HuH-7 (cell line): Measurements from ENCODE around the gene YPEL3.
"Not testable (repeated sequence)": the region's sequence is repeated elsewhere in the genome, so short reads cannot be mapped to it uniquely, and the experiment has no call there.

Source experiments
- DNase-seq: peaks from one replicate; pipeline ENCODE4 v3.0.0; 2011; ENCODE audit warnings: low spot score

The YPEL3 gene, protein sequence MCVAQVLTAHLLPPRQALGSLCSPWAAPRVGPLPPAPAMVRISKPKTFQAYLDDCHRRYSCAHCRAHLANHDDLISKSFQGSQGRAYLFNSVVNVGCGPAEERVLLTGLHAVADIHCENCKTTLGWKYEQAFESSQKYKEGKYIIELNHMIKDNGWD

DNA sequence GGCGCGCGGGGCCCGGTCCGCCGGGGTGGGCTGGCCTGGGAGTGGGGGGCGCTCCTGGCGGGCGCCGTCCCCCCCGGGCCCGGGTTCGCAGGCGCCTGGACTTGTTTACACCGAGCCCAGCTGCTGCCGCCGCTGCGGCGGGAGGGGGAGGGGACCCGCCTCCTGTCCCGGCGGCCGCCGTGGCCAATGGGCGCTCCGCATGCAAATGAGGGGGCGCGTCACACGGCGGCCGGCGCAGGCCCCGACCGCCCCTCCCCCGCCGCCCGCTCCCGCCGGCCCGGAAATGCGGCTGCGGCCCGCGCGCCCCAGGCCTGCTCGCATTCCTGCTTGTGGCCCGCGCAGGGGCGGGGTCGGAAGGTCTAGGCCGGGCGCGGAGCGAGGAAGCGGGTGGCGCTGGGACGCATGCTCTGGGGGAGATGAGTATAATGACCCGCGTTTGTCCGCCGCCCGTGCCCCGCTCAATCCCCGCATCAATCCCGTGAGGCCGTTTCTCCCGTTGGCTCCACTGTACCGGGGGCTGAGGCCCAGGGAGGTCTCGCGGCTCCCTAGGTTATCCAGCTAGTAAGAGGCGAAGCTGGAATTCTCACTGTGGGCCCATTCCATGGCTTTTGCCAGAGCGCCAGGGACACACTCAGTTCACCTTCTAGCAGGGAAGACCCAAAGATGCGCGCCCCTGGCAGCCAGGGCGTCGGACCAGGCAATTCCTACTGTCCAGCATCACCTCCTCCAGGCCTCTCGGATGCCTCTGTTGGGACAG, at the start of gene YPEL3:
Gene YPEL3, minus strand, starts transcription at position 109 of the 757 bp plus-strand sequence. CDS start 731 bp downstream, outside the sequence.
- peak; percentile 93 for DNase-seq

DNA sequence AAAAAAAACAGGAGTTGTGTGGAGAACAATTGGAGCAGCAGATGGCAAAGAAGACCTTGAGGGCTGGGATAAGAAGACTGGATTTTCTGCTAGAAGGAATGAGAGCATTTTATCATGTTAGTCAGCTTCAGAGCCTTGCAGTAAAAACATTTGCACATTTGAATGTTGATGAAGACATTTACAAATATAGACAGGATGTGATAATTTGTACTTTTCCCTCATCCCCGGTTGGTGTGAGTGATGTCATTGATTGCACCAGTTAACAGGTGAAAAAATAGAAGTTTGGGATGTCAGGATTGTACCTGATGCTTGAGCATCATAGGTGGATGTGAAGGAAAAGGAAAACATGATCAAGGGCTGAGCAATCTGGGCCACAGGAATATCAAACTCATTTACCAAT, 49.6 kb upstream of the YPEL3 start:
- no peak for DNase-seq

DNA sequence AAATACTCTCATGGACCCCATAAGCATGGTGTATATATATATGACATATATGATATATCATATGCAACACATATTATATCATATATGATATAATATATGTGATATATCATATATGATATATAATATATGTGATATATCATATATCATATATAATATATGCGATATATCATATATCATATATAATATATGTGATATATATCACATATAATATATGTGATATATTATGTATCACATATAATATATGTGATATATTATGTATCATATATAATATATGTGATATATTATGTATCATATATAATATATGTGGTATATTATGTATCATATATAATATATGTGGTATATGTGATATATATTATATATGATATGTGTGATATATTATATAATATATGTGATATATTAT, 48.9 kb upstream of the YPEL3 start:
- no peak for DNase-seq

DNA sequence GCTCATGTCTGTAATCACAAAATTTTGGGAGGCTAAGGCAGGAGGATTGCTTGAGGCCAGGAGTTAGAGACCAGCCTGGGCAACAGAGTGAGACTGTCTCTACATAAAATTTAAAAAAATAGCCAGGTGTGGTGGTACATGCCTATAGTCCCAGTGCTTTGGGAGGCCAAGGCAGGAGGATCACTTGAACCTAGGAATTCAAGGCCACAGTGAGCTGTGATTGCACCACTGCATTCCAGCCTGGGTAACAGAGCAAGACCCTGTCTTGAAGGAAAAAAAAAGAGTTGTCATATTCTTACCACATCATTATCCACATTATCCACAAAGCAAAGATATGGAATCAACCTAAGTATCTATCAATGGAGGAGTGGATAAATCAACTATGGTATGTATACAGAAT, 48.0 kb upstream of the YPEL3 start:
- no peak for DNase-seq

DNA sequence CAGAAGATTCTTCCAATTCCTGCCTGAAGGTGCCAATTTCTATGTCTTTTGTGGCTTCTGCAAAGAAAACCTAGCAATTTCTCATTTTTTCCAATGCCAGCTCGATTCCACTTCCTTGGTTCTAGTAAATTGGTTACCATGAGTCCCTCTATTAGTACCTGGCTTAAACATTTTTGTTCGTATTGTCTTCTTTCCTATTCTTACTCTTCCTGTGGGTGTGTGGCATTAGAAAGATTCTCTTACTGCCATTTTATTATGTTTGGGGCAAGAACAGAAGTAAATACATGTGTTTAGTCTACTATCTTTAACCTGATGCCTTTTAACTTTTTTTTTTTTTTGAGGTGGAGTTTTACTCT, 47.3 kb upstream of the YPEL3 start:
- DNase-seq, result no peak

DNA sequence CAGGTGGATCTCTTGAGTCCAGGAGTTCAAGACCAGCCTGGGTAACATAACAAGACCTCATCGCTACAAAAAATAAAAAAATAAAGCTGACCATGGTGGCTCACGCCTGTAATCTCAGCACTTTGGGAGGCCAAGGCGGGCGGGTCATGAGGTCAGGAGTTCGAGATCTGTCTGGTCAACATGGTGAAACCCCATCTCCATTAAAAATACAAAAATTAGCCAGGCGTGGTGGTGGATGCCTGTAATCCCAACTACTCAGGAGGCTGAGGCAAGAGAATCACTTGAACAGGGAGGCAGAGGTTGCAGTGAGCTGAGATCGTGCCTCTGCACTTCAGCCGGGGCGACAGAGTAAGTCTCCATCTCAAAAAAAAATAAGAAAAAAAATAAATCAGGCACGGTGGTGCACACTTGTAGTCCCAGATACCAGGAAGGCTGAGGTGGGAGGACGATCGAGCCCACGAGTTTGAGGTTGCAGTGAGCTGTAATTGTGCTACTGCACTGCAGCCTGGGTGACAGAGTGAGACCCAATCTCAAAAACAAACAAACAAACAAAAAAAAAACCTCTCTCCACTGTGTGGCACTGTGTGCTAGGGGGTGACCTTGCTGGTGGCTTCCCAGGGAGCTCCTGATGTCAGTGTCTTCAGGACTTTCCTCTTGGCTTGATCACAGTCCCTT, 46.8 kb upstream of the YPEL3 start:
- DNase-seq, result no peak

DNA sequence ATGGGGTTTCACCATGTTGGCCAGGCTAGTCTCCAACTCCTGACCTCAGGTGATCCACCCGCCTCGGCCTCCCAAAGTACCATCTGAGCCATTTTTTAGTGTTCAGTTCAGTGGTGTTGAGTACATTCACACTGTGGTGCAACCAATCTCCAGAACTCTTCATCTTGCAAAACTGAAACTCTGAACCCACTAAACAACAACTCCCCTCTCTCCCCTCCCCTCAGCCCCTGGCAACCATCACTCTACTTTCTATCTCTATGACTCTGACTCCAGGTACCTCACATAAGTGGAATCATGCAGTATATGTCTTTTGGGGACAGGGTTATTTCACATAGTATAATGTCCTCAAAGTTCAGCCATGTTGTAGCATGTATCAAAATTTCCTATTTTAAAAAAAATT, 45.7 kb upstream of the YPEL3 start:
- no peak for DNase-seq

DNA sequence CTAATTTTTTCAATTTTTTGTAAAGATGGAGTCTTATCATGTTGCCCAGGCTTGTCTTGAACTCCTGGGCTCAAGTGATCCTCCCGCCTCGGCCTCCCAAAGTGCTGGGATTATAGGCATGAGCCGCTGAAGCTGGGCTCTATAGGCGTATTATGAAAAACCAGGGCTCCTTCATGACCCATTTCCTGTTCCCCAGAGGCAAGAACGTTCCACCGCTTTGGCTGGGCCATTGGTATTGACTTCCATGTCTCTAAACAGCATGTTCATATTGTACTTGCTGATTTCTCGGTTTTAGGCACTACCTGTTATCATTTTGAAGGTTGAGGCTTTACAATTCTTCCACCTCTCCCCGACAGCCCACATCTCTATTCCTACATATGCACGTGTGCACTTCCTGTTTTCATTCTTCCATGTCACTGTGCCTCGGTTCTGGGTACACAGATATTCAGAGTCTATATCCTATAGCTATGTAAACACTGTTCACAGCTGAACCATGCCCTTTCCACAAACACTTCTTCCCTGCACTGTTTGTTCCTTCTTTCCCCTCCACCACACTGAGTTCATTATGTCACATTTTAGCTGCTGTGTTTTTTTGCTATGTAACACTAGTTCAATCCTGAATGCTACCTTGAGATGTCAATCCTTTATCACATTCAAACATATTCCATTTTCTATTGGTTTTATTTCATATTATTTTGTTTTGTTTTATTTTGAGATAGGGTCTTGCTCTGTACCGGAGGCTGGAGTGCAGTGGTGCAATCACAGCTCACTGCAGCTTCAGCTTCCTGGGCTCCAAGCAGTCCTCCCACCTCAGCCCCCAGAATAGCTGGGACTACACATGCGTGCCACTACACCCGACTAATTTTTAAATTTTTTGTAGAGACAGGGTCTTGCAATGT, 43.8 kb upstream of the YPEL3 start:
- DNase-seq, result no peak

DNA sequence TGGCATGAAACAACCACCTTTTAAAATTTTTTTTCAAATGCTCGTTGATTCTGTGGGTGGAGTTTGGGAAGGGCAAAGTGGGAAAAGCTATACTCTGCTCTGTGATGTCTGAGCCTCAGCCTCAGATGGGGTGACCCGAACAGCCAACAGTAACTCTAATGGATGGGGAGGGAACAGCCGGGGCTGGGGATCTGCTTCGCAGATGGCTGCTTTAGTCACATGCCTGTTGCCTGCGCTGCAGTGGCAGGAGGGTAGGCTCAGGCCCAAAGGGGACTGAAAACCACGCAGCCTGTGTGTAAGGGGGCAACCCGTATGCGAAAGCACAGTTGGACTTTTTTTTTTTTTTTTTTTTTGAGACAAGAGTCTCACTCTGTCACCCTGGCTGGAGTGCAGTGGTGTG, 41.9 kb upstream of the YPEL3 start:
- DNase-seq, result no peak

DNA sequence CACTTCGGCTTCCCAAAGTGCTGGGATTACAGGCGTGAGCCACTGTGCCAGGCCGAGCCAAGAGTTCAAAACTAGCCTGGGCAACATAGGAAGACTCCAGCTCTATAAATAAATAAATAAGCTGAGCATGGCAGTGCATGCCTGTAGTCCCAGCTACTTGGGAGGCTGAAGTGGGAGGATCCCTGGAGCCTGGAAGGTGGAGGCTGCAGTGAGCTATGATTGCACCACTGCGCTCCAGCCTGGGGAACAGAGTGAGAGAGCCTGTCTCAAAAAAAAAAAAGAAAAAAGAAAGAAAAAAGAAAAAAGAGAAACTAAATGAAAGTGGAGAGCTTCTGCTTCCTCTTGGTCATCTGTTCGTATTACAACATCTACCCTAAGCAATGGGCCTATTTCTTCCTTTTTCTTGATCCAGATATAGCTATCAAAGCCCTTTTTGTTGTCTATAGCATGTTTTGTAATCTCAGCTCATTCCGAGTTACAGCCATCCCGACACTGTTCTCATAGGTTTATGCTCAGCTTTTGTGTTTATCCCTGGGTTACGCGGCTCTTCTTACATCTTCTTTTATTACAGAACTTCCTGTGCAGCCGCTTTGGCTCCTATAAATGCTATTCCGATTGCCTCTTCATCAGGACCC, 41.1 kb upstream of the YPEL3 start:
- no peak for DNase-seq

DNA sequence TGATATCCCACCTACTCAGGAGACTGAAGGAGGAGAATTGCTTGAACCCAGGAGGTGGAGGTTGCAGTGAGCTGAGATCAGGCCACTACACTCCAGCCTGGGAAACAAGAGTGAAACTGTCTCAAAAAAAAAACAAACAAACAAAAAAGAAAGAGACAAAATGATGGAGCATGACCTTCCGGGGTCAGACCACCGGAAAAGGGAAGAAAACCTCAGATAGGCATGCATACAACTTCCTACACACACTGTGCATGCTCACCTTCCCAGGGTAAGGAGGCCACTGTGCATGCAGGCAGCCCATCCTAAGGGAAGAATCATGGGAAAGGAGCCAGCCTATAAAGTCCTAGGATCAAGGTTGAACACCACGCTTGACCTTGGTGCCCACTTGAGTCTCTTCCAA, 36.6 kb upstream of the YPEL3 start:
- no peak for DNase-seq

DNA sequence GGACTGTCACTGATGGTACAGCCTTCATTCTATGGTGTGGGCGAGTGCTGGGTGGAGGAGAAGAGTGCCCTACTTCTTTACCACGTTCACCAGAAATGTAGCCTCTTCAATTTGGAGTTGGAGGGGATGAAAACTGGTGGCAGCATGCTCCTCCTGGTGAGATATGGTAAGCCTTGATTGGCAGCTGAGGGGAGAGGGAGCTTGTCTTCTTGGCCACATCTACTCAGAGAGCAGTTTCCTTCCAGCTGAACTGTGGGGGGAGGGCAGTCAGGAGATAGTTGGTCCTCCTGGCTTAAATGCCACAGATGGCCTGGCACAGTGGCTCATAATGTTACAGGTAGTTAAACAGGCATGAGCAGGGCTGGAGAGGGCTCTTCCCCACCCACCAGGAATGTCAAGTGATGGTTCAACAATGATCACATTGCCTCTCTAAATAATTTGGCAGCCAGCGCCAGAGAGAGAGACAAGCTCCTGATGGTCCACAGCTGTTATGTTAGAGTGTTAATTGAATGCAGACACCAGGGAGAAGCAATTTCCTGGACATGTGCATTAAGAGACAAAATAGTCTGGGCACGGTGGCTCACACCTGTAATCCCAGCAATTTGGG, 36.0 kb upstream of the YPEL3 start:
- DNase-seq, result no peak

DNA sequence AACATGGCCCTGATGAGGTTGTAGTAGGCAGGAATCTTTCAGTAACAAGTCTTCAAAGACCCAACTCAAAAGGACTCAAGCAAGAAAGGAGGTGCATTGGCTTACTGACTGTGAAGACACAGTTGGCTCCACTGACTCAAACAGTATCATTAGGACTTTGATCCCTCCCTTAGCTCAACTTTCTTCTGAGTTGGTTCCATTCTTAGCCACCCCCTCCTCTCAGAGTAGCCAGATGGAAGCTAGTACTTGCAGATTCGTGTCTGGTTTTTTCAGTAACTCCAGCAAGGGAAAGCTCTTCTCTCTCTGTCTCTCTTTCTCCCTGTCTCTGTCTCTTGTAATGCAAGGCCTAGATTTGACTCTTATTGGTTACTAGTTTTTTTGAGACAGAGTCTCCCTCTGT, 32.0 kb upstream of the YPEL3 start:
- no peak for DNase-seq

DNA sequence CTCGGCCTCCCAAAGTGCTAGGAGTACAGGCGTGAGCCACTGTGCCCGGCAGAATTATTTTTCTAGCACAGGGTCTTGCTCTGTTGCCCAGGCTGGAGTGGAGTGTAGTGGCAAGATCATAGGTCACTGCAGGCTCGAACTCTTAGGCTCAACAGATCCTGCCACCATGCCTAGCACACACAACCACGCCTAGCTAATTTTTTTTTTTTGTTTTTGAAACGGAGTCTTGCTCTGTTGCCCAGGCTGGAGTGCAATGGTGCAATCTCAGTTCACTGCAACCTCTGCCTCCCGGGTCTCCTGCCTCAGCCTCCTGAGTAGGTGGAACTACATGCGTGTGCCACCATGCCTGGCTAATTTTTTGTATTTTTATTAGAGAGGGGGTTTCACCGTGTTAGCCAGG, 29.7 kb upstream of the YPEL3 start:
- DNase-seq, result not testable (repeated sequence)

DNA sequence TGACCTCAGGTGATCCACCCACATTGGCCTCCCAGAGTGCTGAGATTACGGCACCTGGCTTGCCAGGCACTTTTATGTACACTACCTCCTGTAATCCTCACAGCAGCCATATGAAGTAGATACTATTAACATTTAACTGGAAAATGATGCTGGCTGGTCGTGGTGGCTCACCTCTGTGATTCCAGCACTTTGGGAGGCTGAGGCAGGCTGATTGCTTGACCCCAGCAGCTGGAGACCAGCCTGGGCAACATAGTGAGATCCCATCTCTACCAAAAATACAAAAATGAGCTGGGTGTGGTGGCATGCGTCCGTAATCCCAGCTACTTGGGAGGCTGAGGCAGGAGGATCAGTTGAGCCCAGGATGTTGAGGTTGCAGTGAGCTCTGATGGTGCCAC, 29.0 kb upstream of the YPEL3 start:
- no peak for DNase-seq

DNA sequence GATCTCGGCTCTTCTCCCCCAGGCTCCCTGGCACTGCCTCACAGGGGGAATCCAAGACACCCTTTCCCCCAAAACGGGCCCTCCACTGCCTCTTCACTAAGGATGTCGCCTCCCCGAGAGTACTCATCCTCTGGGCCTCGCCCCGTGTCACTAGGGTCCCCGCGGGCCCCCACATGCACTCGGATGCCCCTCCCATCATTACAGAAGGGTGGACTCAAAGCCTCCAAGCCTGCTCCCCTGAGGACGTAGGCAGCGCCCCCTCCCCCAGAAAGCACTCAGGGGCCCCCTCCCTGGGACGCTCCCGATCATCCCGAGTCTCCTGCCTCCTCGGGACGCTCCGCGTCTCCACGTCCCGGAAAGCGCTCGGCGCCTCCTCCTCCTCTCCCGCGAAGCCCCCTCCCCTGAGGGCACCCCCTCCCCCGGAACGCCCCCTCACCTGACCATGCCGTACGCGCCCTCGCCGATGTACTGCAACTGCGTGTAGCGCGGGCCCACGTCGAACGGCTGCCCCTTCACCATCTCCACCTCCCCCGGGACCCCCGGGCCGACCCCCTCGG, 26.7 kb upstream of the YPEL3 start:
- DNase-seq, result no peak

DNA sequence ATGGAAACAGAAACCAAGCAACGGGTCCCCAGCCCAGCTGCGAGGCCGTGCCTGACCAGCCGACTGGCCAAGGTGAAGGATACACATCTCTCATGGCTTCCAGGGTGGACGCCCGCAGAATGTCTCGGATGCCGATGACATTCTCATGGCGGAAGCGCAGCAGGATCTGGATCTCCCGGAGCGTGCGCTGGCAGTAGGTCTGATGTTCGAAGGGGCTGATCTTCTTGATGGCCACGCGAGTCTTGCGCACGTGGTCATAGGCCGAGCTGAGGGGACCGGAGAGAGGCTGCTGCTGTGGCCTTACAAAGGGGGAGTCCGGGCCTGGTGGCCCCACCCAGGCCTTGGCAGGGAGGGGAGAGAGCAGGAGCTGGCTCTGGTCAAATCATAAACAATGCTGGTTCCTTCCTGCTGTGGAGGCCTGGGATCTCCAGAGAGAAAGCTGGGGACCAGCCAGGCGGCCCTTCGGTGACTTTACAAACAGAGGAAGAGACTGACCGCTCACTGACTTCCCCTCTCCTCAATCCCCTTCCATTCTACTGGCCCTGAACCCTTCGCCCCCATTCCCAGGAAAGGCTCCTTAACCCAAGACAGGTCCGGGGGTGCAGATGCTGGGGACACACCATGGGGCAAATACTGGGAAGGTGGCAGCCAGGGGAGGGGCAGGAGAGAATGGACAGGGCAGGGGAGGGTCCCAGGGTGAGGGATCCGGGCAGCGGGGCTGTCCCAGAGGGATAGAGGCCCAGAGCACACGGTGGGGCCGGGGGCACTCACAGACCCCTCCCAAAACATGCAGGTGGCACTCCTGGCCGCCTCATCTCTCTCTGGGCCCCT, 25.9 kb upstream of the YPEL3 start:
- DNase-seq, result no peak

DNA sequence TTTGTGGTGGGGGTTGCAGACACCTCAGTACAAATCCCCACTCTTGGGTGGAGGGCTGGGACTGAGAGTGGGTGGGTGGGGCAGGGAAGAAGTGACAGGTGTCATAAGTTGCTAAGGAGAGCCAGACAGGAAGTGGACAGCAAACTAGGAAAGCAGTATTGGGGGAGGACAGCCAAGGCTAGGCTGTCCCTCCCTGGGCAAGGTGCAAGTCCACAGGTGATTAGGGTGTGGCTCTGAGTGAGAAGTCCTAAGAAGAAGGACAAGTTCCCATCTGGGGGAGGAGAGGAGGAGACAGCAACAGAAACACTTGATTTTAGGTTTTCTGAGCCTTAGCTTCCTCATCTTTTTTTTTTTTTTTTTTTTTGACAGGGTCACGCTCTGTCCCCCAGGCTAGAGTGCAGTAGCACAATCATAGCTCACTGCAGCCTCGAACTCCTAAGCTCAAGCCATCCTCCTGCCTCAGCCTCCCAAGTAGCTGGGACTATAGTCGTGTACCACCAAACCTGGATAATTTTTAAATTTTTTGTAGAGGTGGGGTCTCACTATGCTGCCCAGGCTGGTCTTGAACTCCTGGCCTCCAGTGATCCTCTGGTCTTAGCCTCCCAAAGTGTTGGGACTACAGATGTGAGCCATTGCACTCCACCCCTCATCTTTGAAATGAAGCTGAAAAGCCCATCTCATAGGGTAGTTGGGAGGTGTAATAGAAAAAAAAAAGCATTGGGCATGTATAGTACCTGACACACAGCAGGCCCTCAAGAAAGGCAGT, 24.5 kb upstream of the YPEL3 start:
- no peak for DNase-seq

DNA sequence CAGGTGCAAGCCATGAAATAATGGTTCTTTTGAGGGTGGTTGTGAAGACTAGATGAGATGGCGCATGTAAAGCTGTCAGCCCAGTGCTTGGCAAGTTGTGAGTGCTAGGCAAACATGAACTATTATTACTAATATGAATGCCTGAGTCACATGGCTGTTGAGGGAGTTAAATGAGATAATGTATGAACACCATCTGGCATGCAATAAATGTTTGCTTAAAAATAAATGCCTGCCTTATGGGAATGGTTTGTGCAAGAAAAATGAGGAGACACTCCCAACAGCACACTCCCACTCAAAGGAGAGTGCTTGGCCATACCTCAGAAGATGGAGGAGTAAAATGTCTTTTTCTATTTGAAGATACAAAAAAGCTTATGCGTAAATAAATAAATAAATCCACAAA, 23.4 kb upstream of the YPEL3 start:
- DNase-seq, result no peak

DNA sequence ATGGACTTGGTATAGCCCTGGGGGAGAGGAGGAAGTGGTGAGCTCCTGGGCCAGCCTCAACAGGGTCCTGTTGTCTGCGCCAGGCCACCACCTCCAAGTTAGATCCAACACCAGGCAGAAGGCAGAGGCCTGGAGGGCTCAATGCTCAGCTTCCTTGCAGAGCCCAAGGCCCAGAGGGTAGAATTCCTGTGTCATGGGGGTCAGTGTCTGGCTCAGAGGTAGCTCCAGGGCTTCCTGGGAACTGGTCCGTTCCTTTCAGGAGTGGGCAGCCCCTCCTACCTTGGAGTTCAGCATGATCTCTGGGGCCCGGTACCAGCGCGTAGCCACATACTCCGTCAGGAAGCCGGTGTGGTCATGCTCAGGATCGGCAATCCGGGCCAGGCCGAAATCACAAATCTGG, 21.8 kb upstream of the YPEL3 start:
- DNase-seq, result no peak
